Measurements from ENCODE around the gene LSM12. TPM values are rescaled to one million over a fixed set of nuclear protein-coding genes. Genes with fewer than 3 reads are reported as not detected.
"Not testable (repeated sequence)": the region's sequence is repeated elsewhere in the genome, so short reads cannot be mapped to it uniquely, and the experiment has no call there.

Gene LSM12
- total RNA-seq, 1 donor from 2014 or later = 35.4 TPM

- no peak for DNase-seq (ENCODE audit: low read depth, low spot score)
Measured at GRCh38 chr17:44076716-44077594, 10.5 kb upstream of the LSM12 start.

DNA sequence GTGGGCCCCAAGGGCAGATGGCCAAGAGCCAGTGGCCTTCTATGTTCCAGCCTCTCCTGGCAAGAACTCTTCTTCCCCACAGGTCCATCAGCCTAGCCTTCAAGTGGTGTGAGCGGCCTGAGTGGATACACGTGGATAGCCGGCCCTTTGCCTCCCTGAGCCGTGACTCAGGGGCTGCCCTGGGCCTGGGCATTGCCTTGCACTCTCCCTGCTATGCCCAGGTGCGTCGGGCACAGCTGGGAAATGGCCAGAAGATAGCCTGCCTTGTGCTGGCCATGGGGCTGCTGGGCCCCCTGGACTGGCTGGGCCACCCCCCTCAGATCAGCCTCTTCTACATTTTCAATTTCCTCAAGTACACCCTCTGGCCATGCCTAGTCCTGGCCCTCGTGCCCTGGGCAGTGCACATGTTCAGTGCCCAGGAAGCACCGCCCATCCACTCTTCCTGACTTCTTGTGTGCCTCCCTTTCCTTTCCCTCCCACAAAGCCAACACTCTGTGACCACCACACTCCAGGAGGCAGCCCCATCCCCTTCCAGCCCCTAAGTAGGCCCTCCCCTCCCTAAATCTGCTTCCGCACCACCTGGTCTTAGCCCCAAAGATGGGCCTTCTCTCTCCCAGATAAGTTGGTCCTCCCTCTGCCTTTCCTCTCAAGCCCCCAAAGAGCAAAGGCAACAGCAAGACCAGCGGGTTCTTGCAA, 9.3 kb upstream of the LSM12 start:
- DNase-seq (ENCODE audit: low read depth, low spot score) = no peak

DNA sequence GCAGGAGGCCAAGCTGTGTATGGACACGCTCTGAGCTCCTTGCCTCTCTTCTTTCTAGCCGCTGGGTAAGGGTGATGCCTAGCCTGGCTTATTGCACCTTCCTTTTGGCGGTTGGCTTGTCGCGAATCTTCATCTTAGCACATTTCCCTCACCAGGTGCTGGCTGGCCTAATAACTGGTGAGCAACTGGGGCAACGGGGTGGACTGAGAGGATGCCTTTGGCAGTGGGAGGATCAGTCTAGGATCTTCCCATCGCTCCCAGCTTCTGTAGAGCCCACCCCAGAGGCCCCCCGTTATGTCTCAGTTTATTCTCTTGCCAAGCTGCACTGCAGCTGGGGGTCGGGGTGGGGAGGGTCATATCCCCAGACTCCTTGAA, 8.4 kb upstream of the LSM12 start:
- DNase-seq (ENCODE audit: low read depth, low spot score) = no peak

- DNase-seq (ENCODE audit: low read depth, low spot score) = no peak
Measured at GRCh38 chr17:44074231-44074910, 7.9 kb upstream of the LSM12 start.

GRCh38 chr17:44071772-44072171, 5.3 kb upstream of the LSM12 start:
- DNase-seq (ENCODE audit: low read depth, low spot score) = no peak

GRCh38 chr17:44071198-44071520, 4.7 kb upstream of the LSM12 start:
- DNase-seq (ENCODE audit: low read depth, low spot score) = no peak

GRCh38 chr17:44070455-44071197, 4.2 kb upstream of the LSM12 start, which contains the start of gene G6PC3:
G6PC3 (plus strand) TSS chr17:44070735; CDS start chr17:44070966, 231 bp downstream.
- DNase-seq (ENCODE audit: low read depth, low spot score) = peak; percentile 96

- DNase-seq (ENCODE audit: low read depth, low spot score) = no peak
Measured at GRCh38 chr17:44069974-44070454, 3.5 kb upstream of the LSM12 start.

GRCh38 chr17:44067545-44067940, 1.1 kb upstream of the LSM12 start:
- no peak for DNase-seq (ENCODE audit: low read depth, low spot score)

- DNase-seq (ENCODE audit: low read depth, low spot score) = no peak
Measured at GRCh38 chr17:44065668-44066203, 735 bp downstream of the LSM12 start.

- DNase-seq (ENCODE audit: low read depth, low spot score) = no peak
Measured at GRCh38 chr17:44063704-44064639, 2.5 kb downstream of the LSM12 start.

DNA sequence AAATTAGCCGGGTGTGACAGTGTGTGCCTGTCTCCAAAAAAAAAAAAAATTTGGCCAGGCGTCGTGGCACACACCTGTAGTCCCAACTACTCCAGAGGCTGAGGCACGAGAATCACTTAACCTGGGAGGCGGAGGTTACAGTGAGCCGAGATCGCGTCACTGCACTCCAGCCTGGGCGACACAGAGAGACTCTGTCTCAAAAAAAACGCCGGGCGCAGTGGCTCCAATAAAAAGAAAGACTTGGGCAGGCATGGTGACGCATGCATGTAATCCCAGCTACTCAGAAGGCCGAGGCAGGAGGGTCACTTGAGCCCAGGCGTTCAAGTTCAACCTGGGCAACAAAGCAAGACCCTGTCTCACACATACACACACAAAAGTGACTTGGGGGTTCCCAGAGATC, 3.6 kb downstream of the LSM12 start:
- DNase-seq (ENCODE audit: low read depth, low spot score) = no peak

- DNase-seq (ENCODE audit: low read depth, low spot score) = no peak
Measured at GRCh38 chr17:44061446-44061845, 5.0 kb downstream of the LSM12 start.

DNA sequence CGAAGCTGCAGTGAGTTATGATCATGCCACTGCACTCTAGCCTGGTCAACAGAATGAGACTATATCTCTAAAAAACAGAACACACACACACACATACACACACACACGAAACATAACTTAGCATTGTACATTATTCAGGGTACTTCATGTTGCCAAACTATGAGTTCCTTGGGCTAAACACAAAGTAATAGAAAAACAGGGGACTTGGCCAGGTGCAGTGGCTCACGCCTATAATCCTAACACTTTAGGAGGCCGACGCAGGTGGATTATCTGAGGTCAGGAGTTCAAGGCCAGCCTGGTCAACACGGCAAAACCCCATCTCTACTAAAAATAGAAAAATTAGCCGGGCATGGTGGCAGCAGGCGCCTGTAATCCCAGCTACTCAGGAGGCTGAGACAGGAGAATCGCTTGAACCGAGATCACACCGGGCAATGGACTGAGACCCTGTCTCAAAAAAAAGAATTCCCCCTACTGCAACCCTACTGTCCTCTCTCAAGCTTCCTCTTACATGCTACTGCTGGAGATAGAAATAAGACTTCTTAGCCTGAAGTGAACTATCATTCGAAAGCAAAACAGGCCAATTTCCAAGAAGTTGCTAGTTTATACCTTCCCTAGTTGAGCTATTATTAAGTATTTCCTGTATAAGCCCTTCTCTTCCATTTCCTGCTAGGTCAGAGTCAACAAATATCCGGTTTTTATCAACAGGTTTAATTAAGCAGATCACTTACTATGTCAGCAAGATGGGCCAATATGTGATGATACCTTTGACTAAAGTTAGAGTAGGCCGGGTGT, 7.2 kb downstream of the LSM12 start:
- no peak for DNase-seq (ENCODE audit: low read depth, low spot score)

DNA sequence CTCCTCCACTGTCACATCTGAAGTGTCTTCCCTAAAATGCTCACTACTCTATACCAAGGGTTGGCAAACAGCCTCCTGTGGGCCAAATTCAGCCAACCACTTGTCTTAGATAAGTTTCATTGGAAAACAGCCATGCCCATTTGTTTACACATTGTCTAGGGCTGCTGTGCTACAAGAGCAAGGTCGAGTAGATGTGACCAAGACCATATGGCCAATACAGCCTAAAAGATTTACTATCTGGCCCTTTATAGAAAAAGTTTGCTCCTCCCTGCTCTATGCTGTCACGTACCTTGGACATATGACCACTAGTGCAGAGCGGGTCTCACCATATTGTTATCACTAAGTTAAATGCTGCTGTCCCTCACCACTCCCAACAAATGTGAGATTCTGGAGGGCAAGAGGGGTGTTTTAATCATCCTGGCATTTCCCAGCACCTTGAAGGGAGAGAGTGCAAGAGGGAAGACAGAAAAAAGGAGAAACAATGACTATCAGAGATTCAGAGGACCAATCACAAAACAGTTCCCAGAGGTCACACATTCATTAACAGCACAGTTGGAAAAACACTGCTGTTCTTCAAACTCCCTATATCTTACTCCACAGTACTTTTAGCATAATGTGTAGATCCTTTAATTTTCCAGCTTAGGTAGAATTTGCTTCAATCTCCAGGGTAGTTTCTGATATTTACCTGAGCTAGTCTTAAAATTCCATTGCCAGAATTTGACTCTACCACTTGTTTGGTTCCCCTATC, 13.2 kb downstream of the LSM12 start:
- no peak for DNase-seq (ENCODE audit: low read depth, low spot score)

- no peak for DNase-seq (ENCODE audit: low read depth, low spot score)
Measured at GRCh38 chr17:44049294-44050060, 17.0 kb downstream of the LSM12 start.

- DNase-seq (ENCODE audit: low read depth, low spot score) = not testable (repeated sequence)
Measured at GRCh38 chr17:44046893-44047292, 19.6 kb downstream of the LSM12 start.

DNA sequence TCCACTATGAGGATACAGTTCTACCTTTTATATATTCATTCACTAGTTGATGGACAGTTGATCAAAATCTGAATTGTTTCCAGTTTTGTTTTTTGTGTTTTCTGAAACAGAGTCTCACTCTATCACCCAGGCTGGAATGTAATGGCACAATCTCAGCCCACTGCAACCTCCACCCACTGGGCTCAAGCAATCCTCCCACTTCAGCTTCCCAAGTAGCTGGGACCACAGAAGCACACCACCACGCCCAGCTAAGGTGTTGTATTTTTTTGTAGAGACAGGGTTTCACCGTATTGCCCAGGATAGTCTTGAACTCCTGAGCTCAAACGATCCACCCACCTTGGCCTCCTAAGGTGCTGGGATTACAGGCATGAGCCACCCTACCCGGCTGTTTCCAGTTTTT, 21.0 kb downstream of the LSM12 start:
- DNase-seq (ENCODE audit: low read depth, low spot score) = no peak

Measured in pulmonary artery endothelial cell (primary cell).